Heart left ventricle (tissue), 16 donors: ENCODE results near the gene CX3CL1. TPM values are rescaled to one million over a fixed set of nuclear protein-coding genes. Genes with fewer than 3 reads are reported as not detected.

Source experiments
- ATAC-seq, 4 donors: fragments of 200-7000 bp; cut with Tn5 transposase; one replicate each; pipeline ENCODE4 v1.9.1; 2020 to 2022; ENCODE audit warnings: moderate library complexity in 4 of 4, mild to moderate bottlenecking in 3 of 4, moderate number of reproducible peaks in 1 of 4
- DNase-seq, 5 donors: peaks; one replicate each; pipeline ENCODE4 v3.0.0-alpha.2; 2020
- H3K27ac ChIP-seq, 12 donors: fragments of 200-600 bp; sonication (generic) in 4 of 12; one replicate each; pipeline versions ENCODE4 v1.5.0 to v1.8.0; 2016 to 2022; ENCODE audit warnings: mild to moderate bottlenecking in 2 of 12
- H3K27me3 ChIP-seq, 9 donors: fragments of 200-600 bp; sonication (generic) in 2 of 9; one replicate each; pipeline versions ENCODE4 v1.5.1 to v1.8.0; 2016 to 2022; ENCODE audit warnings: mild to moderate bottlenecking in 3 of 9
- H3K36me3 ChIP-seq, 9 donors: fragments of 200-600 bp; sonication (generic) in 2 of 9; one replicate each; pipeline versions ENCODE4 v1.5.0 to v1.8.0; 2018 to 2022; ENCODE audit warnings: mild to moderate bottlenecking in 2 of 9
- H3K4me1 ChIP-seq, 12 donors: fragments of 200-600 bp; sonication (generic) in 4 of 12; one replicate each; pipeline versions ENCODE4 v1.5.0 to v1.8.0; 2016 to 2022; ENCODE audit warnings: mild to moderate bottlenecking in 3 of 12
- H3K4me3 ChIP-seq, 12 donors: fragments of 200-600 bp; sonication (generic) in 4 of 12; one replicate each; pipeline versions ENCODE4 v1.5.0 to v1.8.0; 2017 to 2022; ENCODE audit warnings: mild to moderate bottlenecking in 9 of 12, moderate library complexity in 4 of 12
- H3K9me3 ChIP-seq, 12 donors: fragments of 200-600 bp; sonication (generic) in 4 of 12; one replicate each; pipeline versions ENCODE4 v1.5.0 to v1.8.0; 2016 to 2022; ENCODE audit warnings: mild to moderate bottlenecking in 1 of 12
- CTCF ChIP-seq, 12 donors: fragments of 200-600 bp; sonication (generic) in 4 of 12; IDR thresholded peaks; one replicate each; pipeline versions ENCODE4 v1.5.0 to v1.8.0; 2018 to 2022; ENCODE audit warnings: antibody characterized with exemption in 12 of 12, mild to moderate bottlenecking in 5 of 12
- POLR2A ChIP-seq, 2 donors: fragments of 450-650 bp; IDR thresholded peaks; one replicate each; pipeline ENCODE4 v1.6.1; 2017; ENCODE audit warnings: antibody characterized with exemption in 2 of 2, mild to moderate bottlenecking in 2 of 2, moderate library complexity in 2 of 2
- WGBS, 4 donors: extraction: QIAGEN DNeasy Blood & Tissue Kit in 2 of 4; methylation state at CpG; one replicate each; pipeline versions ENCODE4 v1.1.5 to v1.1.7; 2013 to 2018; 5-methylcytosine and 5-hydroxymethylcytosine counted together
- intact Hi-C, 10 donors: fragments of 100-400 bp; cut with DNase I; formaldehyde crosslinking; loops; one replicate each; pipeline versions ENCODE4 v1.11.1 to v1.14.2; 2022
- polyA plus RNA-seq, 2 donors: library from polyadenylated mRNA; stranded (reverse); fragments of 200-250 nt; gene quantifications; one replicate each; pipeline ENCODE4 v1.2.3, GENCODE V29; 2013
- total RNA-seq, 9 donors: library from RNA; depleted of rRNA in 2 of 9; stranded (reverse); fragments of >200 nt in 2 of 9; fragmentation: NEBNext Ultra II Directional in 3 of 9; extraction: Animal tissue kit (Norgen Biotek cat#: 25700) in 3 of 9; gene quantifications; one replicate each; pipeline versions ENCODE4 v1.1.0 to v1.2.4, GENCODE V29; 2016 to 2023
- donor health status: ischemic (EF 13 %, LVEDD 7.1; RV severe dilation, severe dysfunction).
- donor health status: healthy with polysubstance abuse.
- donor health status: DM: no; HTN: yes; CAD: no.
- donor health status: DM: no; HTN: no; CAD: no.
- donor health status: ischemic (EF 25% LVEDD 6.9; RV normal size, moderate dysfunction).
- donor health status: ischemic (EF 25% LVEDD 5.7; RV mildly dilated, moderate dysfunction).
- donor health status: healthy.
- donor health status: DM: yes; HTN: yes; CAD: no.
- donor health status: ischemic (EF 35%, LVEDD 5.7; RV mildly dilated, moderate dysfunction).
- donor health status: nonischemic (EF 11% LVEDD 7.7; RV severe dilation, severe dysfunction).
- donor health status: DM: yes; HTN: yes; CAD: no.
- donor health status: PGD.
- donor health status: ischemic (EF 29% LVEDD 5.4; RV normal size, mild dysfunction).
- donor health status: nonischemic (EF 23%, LVEDD 6.1; RV moderate dilation, normal function).

CX3CL1 gene
- total and polyA plus RNA-seq, 11 donors: 8.3 to 59.5 (median 15.4) TPM

- H3K36me3 ChIP-seq: peaks cover 0 to 94% (median 90%) of the 10 kb centered on the region in 9 donors
These were observed 58.7 kb downstream of the CX3CL1 start for GRCh38 chr16:57430955-57431354.

GRCh38 chr16:57432505-57432904 is 60.2 kb downstream of the CX3CL1 start:
- Histone ChIP-seq H3K4me3 (no peak overlapping the region), H3K27ac (no peak overlapping the region), H3K4me1 (no peaks in the 10 kb centered on the region), H3K9me3 (no peaks in the 10 kb centered on the region), H3K27me3 (no peaks in the 10 kb centered on the region), H3K36me3 (peaks cover 0 to 100% (median 96%) of the 10 kb centered on the region in 9 donors)
- 92 to 100% (median 93%) methylated on average over 2 of the region's 2 CpGs for WGBS, 4 donors
- DNase-seq (no peak), ATAC-seq (no peak)
- no peak for TF ChIP-seq POLR2A (IDR thresholded peaks at IDR 0.05)
- no peak for TF ChIP-seq CTCF (IDR thresholded peaks at IDR 0.05)
- intact Hi-C loops: no loop called here

More at GRCh38 chr16:57430955-57431354, 58.7 kb downstream of the CX3CL1 start:
- Histone ChIP-seq H3K9me3 (no peaks in the 10 kb centered on the region), H3K4me3 (no peak overlapping the region), H3K27me3 (no peaks in the 10 kb centered on the region), H3K27ac (no peak overlapping the region), H3K4me1 (no peaks in the 10 kb centered on the region)
- intact Hi-C loops: no loop called here
- TF ChIP-seq POLR2A (IDR thresholded peaks at IDR 0.05): no peak
- TF ChIP-seq CTCF (IDR thresholded peaks at IDR 0.05): no peak
- ATAC-seq (no peak), DNase-seq (no peak)
- 72 to 80% (median 75%) methylated on average over 5 of the region's 5 CpGs for WGBS, 4 donors

GRCh38 chr16:57432989-57433388 is 60.7 kb downstream of the CX3CL1 start:
- H3K27ac ChIP-seq: no peak overlapping the region
- H3K36me3 ChIP-seq: peaks cover 0 to 100% (median 96%) of the 10 kb centered on the region in 9 donors
- no peaks in the 10 kb centered on the region for H3K4me1 ChIP-seq
- WGBS, 4 donors: 75 to 90% (median 87%) methylated on average over 3 of the region's 3 CpGs
- no peak overlapping the region for H3K4me3 ChIP-seq
- no peak for TF ChIP-seq CTCF (IDR thresholded peaks at IDR 0.05)
- TF ChIP-seq POLR2A (IDR thresholded peaks at IDR 0.05): no peak
- no peak for ATAC-seq
- intact Hi-C loops: no loop called here
- H3K9me3 ChIP-seq: no peaks in the 10 kb centered on the region
- no peak for DNase-seq
- H3K27me3 ChIP-seq: no peaks in the 10 kb centered on the region

- TF ChIP-seq CTCF (IDR thresholded peaks at IDR 0.05) (no peak), POLR2A (IDR thresholded peaks at IDR 0.05) (no peak)
- no peaks in the 10 kb centered on the region for H3K27me3 ChIP-seq
- no peak overlapping the region for H3K27ac ChIP-seq
- no peaks in the 10 kb centered on the region for H3K4me1 ChIP-seq
- 91 to 100% (median 97%) methylated on average over 2 of the region's 2 CpGs for WGBS, 4 donors
- no peak for ATAC-seq
- intact Hi-C loops: no loop called here
- H3K36me3 ChIP-seq: peaks cover 0 to 100% (median 96%) of the 10 kb centered on the region in 9 donors
- no peaks in the 10 kb centered on the region for H3K9me3 ChIP-seq
- DNase-seq: no peak
- no peak overlapping the region for H3K4me3 ChIP-seq
These were observed 61.7 kb downstream of the CX3CL1 start for GRCh38 chr16:57434003-57434402.

Other genes starting within 250 kb of the CX3CL1 start
- gene PSME3IP1, start 186.5 kb upstream of the CX3CL1 start, total RNA-seq: 10 to 100 TPM; 48.8 to 71.9 (median 65.8) TPM
- gene PSME3IP1, start 186.5 kb upstream of the CX3CL1 start, polyA plus RNA-seq: 10 to 100 TPM; 37.8 to 74.6 TPM
- gene RSPRY1, start 186.2 kb upstream of the CX3CL1 start, total RNA-seq: 10 to 100 TPM; 13.4 to 22.9 (median 17.1) TPM
- gene RSPRY1, start 186.2 kb upstream of the CX3CL1 start, polyA plus RNA-seq: 10 to 100 TPM in 1 of 2 donors, 1 to 10 TPM in 1; 5.4 to 22.2 TPM
- 10 to 100 TPM; 43.9 to 68.8 (median 52.1) TPM for gene ARL2BP, start 127.2 kb upstream of the CX3CL1 start, total RNA-seq
- gene ARL2BP, start 127.2 kb upstream of the CX3CL1 start, polyA plus RNA-seq: 10 to 100 TPM; 40.3 to 83.5 TPM
- gene PLLP, start 87.8 kb upstream of the CX3CL1 start, total RNA-seq: 10 to 100 TPM in 1 of 9 donors, 1 to 10 TPM in 8; 2.0 to 14.8 (median 2.4) TPM
- gene PLLP, start 87.8 kb upstream of the CX3CL1 start, polyA plus RNA-seq: 10 to 100 TPM in 1 of 2 donors, 1 to 10 TPM in 1; 8.2 to 10.4 TPM
- gene CCL22, start 13.7 kb upstream of the CX3CL1 start, total RNA-seq: under 1 TPM in 5 of 9 donors, not detected in 4; 0.10 to 0.24 (median 0.13) TPM
- gene CCL22, start 13.7 kb upstream of the CX3CL1 start, polyA plus RNA-seq: under 1 TPM in 1 of 2 donors, not detected in 1; 0.06 TPM
- gene CCL17, start 32.3 kb downstream of the CX3CL1 start, total RNA-seq: 1 to 10 TPM in 2 of 9 donors, not detected in 7; 1.0 to 4.0 TPM
- gene CCL17, start 32.3 kb downstream of the CX3CL1 start, polyA plus RNA-seq: under 1 TPM in 1 of 2 donors, not detected in 1; 0.26 TPM
- 10 to 100 TPM; 41.0 to 73.2 (median 51.7) TPM for gene CIAPIN1, start 74.9 kb downstream of the CX3CL1 start, total RNA-seq
- 10 to 100 TPM; 22.4 to 73.2 TPM for gene CIAPIN1, start 74.9 kb downstream of the CX3CL1 start, polyA plus RNA-seq
- gene COQ9, start 75.0 kb downstream of the CX3CL1 start, total RNA-seq: 100 to 1,000 TPM; 126 to 331 (median 191) TPM
- gene COQ9, start 75.0 kb downstream of the CX3CL1 start, polyA plus RNA-seq: 100 to 1,000 TPM; 156 to 436 TPM
- 10 to 100 TPM; 37.4 to 99.8 (median 48.7) TPM for gene POLR2C, start 90.2 kb downstream of the CX3CL1 start, total RNA-seq
- 10 to 100 TPM; 19.9 to 69.4 TPM for gene POLR2C, start 90.2 kb downstream of the CX3CL1 start, polyA plus RNA-seq
- 10 to 100 TPM in 3 of 9 donors, 1 to 10 TPM in 6; 6.4 to 14.8 (median 7.9) TPM for gene DOK4, start 114.0 kb downstream of the CX3CL1 start, total RNA-seq
- gene DOK4, start 114.0 kb downstream of the CX3CL1 start, polyA plus RNA-seq: 1 to 10 TPM; 5.9 to 6.7 TPM
- 10 to 100 TPM in 2 of 9 donors, 1 to 10 TPM in 7; 3.3 to 17.0 (median 6.8) TPM for gene CCDC102A, start 164.1 kb downstream of the CX3CL1 start, total RNA-seq
- gene CCDC102A, start 164.1 kb downstream of the CX3CL1 start, polyA plus RNA-seq: 1 to 10 TPM; 4.4 to 8.1 TPM
- 1 to 10 TPM in 1 of 9 donors, under 1 TPM in 3, not detected in 5; 0.07 to 1.4 (median 0.11) TPM for gene ADGRG5, start 170.2 kb downstream of the CX3CL1 start, total RNA-seq
- gene ADGRG5, start 170.2 kb downstream of the CX3CL1 start, polyA plus RNA-seq: under 1 TPM in 1 of 2 donors, not detected in 1; 0.04 TPM